ENCODE data around the gene EMC6.
A peak's percentile ranks its signal among the peaks of the same experiment; 100 is the strongest.

EMC6 gene

DNA sequence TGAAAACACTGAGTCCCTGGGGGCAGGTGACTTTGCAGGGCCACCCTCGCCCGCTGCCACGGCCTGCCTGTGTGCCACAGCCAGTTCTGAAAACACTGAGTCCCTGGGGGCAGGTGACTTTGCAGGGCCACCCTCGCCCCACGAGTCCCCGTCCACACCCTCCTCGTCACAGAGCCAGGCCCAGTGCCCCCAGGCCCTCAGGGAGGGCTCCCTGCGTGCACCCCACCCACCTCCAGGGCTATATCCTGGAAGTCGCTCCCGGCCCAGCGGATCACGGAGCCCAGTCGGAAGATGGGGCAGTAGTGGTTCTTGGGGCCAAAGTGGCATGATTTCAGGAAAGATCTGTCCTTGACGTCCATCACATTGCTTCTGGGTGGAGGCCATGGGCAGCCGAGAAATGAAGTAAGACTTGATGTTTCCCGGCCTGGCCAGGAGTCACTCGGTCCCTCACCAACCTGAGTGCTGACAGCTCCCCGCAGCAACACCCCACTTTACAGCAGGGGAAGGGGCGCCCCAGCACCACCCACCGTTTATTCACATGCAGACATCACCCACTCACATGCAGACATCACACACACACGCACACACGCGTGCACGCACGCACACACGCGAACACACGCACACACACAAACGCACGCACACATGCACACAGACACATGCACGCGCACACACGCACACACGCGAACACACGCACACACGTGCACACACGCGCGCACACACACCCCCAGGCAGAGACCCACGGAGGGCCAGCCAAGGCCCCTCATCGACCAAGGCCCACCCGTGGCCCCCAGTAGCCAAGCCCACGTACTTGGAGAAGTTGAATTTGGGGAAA is 20.9 kb downstream of the EMC6 start:
- no peak for DNase-seq (ENCODE audit: low read depth in 2 of 2)
- TF ChIP-seq, protein P1, sequence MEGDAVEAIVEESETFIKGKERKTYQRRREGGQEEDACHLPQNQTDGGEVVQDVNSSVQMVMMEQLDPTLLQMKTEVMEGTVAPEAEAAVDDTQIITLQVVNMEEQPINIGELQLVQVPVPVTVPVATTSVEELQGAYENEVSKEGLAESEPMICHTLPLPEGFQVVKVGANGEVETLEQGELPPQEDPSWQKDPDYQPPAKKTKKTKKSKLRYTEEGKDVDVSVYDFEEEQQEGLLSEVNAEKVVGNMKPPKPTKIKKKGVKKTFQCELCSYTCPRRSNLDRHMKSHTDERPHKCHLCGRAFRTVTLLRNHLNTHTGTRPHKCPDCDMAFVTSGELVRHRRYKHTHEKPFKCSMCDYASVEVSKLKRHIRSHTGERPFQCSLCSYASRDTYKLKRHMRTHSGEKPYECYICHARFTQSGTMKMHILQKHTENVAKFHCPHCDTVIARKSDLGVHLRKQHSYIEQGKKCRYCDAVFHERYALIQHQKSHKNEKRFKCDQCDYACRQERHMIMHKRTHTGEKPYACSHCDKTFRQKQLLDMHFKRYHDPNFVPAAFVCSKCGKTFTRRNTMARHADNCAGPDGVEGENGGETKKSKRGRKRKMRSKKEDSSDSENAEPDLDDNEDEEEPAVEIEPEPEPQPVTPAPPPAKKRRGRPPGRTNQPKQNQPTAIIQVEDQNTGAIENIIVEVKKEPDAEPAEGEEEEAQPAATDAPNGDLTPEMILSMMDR (IDR thresholded peaks at IDR 0.05; ENCODE audit: low read depth, low read length): no peak
- H3K4me3 ChIP-seq (replicated peaks in 1 of 2; ENCODE audit: low read depth in 2 of 2, low read length in 2 of 2): no peak overlapping the region

DNA sequence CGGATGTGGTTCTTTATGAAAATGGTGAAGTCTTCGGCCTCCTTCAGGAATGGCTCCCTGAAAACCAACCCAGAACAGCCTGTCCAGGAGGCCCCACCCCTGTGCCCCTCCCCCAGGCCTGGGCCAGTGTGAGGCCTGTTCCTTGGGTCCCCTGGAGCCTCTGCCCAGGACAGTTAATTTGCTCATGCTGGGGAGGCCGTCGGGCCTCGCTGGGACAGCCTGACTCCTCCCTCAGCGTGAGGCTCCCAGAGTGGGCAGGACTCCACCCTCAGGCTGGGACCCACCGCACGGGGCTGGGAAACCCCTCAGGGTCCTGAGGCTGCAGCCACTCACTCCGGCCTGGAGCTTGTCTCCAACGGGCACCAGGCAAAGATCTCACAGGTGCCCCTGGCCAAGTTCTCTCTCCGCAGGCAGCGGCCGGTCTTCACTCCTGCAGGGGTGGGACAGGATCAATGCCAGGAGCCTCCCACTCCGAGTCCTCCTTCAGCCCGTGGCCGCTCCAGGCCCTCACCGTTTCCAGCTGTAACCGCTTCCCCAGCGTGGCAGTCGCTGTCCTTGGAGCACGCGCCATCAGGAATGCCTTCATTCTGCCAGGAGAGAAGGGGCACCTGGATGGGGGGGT is 21.6 kb downstream of the EMC6 start:
- TF ChIP-seq, protein P1 (IDR thresholded peaks at IDR 0.05; ENCODE audit: low read depth, low read length): no peak
- no peak overlapping the region for H3K4me3 ChIP-seq (replicated peaks in 1 of 2; ENCODE audit: low read depth in 2 of 2, low read length in 2 of 2)
- no peak for DNase-seq (ENCODE audit: low read depth in 2 of 2)

DNA sequence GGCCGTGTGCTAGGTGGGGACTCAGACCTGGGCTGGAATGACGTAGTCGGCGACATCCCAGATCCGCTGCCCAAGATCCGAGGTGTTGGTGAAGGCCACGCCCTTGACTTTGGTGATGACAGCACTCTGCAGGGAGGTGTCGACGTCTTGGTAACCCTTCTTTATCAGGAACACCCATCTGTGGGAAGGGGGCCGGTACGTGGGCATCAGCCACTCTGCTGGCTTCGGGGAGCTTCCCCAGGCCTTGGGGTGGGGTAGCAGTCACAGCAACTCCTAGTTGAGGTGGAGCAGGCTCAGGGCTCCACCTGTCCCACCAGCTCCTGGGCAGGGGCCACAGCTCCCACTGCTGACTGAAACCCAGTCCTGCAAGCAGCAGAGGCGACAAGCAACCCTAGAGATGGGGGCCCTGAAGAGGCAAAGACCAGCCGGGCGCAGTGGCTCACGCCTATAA is 23.0 kb downstream of the EMC6 start:
- TF ChIP-seq, protein P1 (IDR thresholded peaks at IDR 0.05; ENCODE audit: low read depth, low read length): peak; percentile 10
- no peak overlapping the region for H3K4me3 ChIP-seq (replicated peaks in 1 of 2; ENCODE audit: low read depth in 2 of 2, low read length in 2 of 2)

DNA sequence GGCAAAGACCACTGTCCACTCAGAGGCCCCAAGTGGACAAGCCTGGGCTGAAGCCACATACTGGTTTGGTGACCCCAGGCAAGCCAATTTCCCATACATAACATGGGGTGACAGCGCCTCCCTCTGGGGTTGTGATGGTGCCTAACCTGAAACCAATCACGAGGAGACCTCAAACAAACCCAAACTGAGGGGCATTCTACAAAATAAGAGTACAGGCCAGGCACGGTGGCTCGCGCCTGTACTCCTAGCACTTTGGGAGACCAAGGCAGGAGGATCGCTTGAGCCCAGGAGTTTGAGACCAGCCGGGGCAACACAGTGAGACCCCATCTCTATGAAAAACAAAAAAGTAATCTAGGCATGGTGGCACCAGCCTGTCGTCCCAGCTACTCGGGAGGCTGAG is 23.7 kb downstream of the EMC6 start:
- TF ChIP-seq, protein P1 (IDR thresholded peaks at IDR 0.05; ENCODE audit: low read depth, low read length): no peak
- no peak overlapping the region for H3K4me3 ChIP-seq (replicated peaks in 1 of 2; ENCODE audit: low read depth in 2 of 2, low read length in 2 of 2)

More for the DNA sequence above, 23.0 kb downstream of the EMC6 start:
- no peak for DNase-seq (ENCODE audit: low read depth in 2 of 2)

DNA sequence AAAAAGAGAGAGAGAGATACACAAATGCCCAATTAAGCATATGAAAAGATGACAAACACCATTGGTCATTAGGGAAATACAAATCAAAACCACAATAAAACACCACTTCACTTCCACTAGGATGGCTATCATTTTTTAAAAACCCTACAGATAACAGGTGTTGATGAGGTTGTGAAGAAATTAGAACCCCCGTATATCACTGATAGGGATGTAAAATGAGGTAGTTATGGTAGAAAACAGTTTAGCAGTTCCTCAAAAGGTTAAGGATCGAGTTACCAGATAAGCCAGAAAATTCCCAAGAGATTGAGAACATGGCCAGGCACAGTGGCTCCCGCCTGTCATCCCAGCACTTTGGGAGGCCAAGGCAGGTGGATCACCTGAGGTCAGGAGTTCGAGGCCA is 24.5 kb downstream of the EMC6 start:
- no peak for DNase-seq (ENCODE audit: low read depth in 2 of 2)
- H3K4me3 ChIP-seq (replicated peaks in 1 of 2; ENCODE audit: low read depth in 2 of 2, low read length in 2 of 2): no peak overlapping the region
- TF ChIP-seq, protein P1 (IDR thresholded peaks at IDR 0.05; ENCODE audit: low read depth, low read length): no peak

More for the DNA sequence above, 23.7 kb downstream of the EMC6 start:
- no peak for DNase-seq (ENCODE audit: low read depth in 2 of 2)

DNA sequence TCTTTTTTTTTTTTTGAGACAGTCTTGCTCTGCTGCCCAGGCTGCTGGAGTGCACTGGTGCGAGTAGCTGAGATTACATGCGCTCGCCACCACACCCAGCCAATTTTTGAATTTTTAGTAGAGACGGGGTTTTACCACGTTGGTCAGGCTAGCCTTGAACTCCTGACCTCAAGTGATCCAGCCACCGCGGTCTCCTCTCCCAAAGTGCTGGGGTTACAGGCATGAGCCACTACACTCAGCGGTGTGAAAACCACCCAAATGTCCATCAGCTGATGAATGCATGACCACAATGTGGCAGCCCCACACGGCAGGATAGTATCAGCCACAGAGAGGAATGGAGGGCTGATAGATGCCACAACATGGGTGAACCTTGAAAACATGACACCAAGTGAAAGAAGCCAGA is 25.2 kb downstream of the EMC6 start:
- DNase-seq (ENCODE audit: low read depth in 2 of 2): no peak
- H3K4me3 ChIP-seq (replicated peaks in 1 of 2; ENCODE audit: low read depth in 2 of 2, low read length in 2 of 2): no peak overlapping the region
- TF ChIP-seq, protein P1 (IDR thresholded peaks at IDR 0.05; ENCODE audit: low read depth, low read length): no peak
